HCT116 (cell line): ENCODE data around the gene NAB2. TPM values are rescaled to one million over a fixed set of nuclear protein-coding genes. Genes with fewer than 3 reads are reported as not detected.

ENCODE experiments used
- ATAC-seq: fragments of 200-7000 bp; cut with Tn5 transposase; 2 replicates; pipeline ENCODE4 v1.9.1; 2020; ENCODE audit warnings: mild to moderate bottlenecking, moderate library complexity
- BruUV-seq: library from RNA; stranded (reverse); fragments of 400-500 nt; replicated peaks from 2 replicates; lab custom pipeline; 2021; lab: Mats Ljungman, UMichigan
- CTCF ChIA-PET: fragments of 300-600 bp; sonication (Branson Sonifier 250); formaldehyde crosslinking; loops from one replicate; lab custom pipeline; 2021; ENCODE audit warnings: antibody characterized with exemption; lab: Charles Lee
- POLR2A ChIA-PET: fragments of 300-600, 350-600 bp; sonication (Branson Sonifier 250); formaldehyde crosslinking; loops from one replicate; lab custom pipeline; 2021; ENCODE audit warnings: antibody characterized with exemption; lab: Charles Lee
- RAD21 ChIA-PET, 2 experiments: fragments of 300-600 bp; sonication (Branson Sonifier 250); formaldehyde crosslinking; loops; one replicate each; lab custom pipeline; 2023; ENCODE audit warnings: low total read pairs in 2 of 2; ENCODE audit not compliant: uncharacterized antibody in 2 of 2, unreplicated experiment in 2 of 2, low non-redundant PET in 1 of 2; lab: Charles Lee
- DNase-seq: peaks from one replicate; pipeline ENCODE4 v3.0.0-alpha.2; 2010; ENCODE audit warnings: low read depth, low spot score
- H2AFZ ChIP-seq: fragments of 200-600 bp; shearing (Covaris generic), sonication (generic); 2 replicates; pipeline ENCODE4 v1.6.1; 2017; ENCODE audit warnings: low read depth, mixed run types, mixed read lengths, antibody characterized with exemption, low read length; ENCODE audit not compliant: poor library complexity, severe bottlenecking
- H3K27ac ChIP-seq: 2 replicates; pipeline ENCODE4 v1.5.1; 2012; ENCODE audit warnings: low read depth, low read length
- H3K27me3 ChIP-seq: fragments of 200-600 bp; sonication (generic); 2 replicates; pipeline ENCODE4 v1.6.1; 2016; ENCODE audit warnings: mixed run types, low read length, mixed read lengths; ENCODE audit not compliant: insufficient read depth
- H3K36me3 ChIP-seq, 2 experiments: fragments of 200-500 bp in 1 of 2; fragments of 200-600 bp in 1 of 2; sonication (Bioruptor generic) in 1 of 2; sonication (generic) in 1 of 2; 2 replicates each; pipeline versions ENCODE4 v1.5.1 to v1.6.1; 2014 to 2016; ENCODE audit warnings: low read length in 2 of 2, inconsistent platforms in 1 of 2, mixed read lengths in 1 of 2, mixed run types in 1 of 2; ENCODE audit not compliant: insufficient read depth in 2 of 2, control insufficient read depth in 1 of 2
- H3K4me1 ChIP-seq, 2 experiments: fragments of 200-600 bp in 1 of 2; sonication (generic) in 1 of 2; 2 replicates each; pipeline versions ENCODE4 v1.5.1 to v1.6.1; 2012 to 2017; ENCODE audit warnings: low read length in 2 of 2, inconsistent platforms in 1 of 2, mild to moderate bottlenecking in 1 of 2, mixed read lengths in 1 of 2, mixed run types in 1 of 2, moderate library complexity in 1 of 2; ENCODE audit not compliant: insufficient read depth in 2 of 2, control insufficient read depth in 1 of 2
- H3K4me2 ChIP-seq: fragments of 200-600 bp; sonication (generic); 2 replicates; pipeline ENCODE4 v1.6.1; 2017; ENCODE audit warnings: mixed run types, low read length, mixed read lengths
- H3K4me3 ChIP-seq, 2 experiments: fragments of 200-600 bp in 1 of 2; sonication (generic) in 1 of 2; replicated peaks in 1 of 2; 2 replicates each; pipeline ENCODE4 v1.5.1; 2011 to 2016; ENCODE audit warnings: low read length in 2 of 2, control low read depth in 1 of 2, low read depth in 1 of 2, mild to moderate bottlenecking in 1 of 2, mixed read lengths in 1 of 2, mixed run types in 1 of 2
- H3K79me2 ChIP-seq: fragments of 200-600 bp; sonication (generic); 2 replicates; pipeline ENCODE4 v1.6.1; 2017; ENCODE audit warnings: mild to moderate bottlenecking, mixed run types, low read length, moderate library complexity, mixed read lengths; ENCODE audit not compliant: insufficient read depth
- H3K9ac ChIP-seq: fragments of 200-600 bp; sonication (generic); 2 replicates; pipeline ENCODE4 v1.6.1; 2016; ENCODE audit warnings: low read length, mixed read lengths
- H3K9me2 ChIP-seq: fragments of 200-600 bp; sonication (generic), shearing (Covaris generic); 2 replicates; pipeline ENCODE4 v1.6.1; 2017; ENCODE audit warnings: mixed run types, mild to moderate bottlenecking, moderate library complexity; ENCODE audit not compliant: insufficient read depth
- H3K9me3 ChIP-seq, 2 experiments: fragments of 200-500 bp in 1 of 2; fragments of 200-600 bp in 1 of 2; sonication (Bioruptor generic) in 1 of 2; sonication (generic) in 1 of 2; 2 replicates each; pipeline ENCODE4 v1.6.1; 2014 to 2017; ENCODE audit warnings: low read length in 2 of 2, mixed read lengths in 2 of 2, inconsistent platforms in 1 of 2, low read depth in 1 of 2, mild to moderate bottlenecking in 1 of 2, mixed run types in 1 of 2, moderate library complexity in 1 of 2; ENCODE audit not compliant: control insufficient read depth in 1 of 2, insufficient read depth in 1 of 2
- H4K20me1 ChIP-seq: fragments of 200-600 bp; sonication (generic), shearing (Covaris generic); 2 replicates; pipeline ENCODE4 v1.6.1; 2017; ENCODE audit warnings: mixed run types, mild to moderate bottlenecking, moderate library complexity; ENCODE audit not compliant: insufficient read depth
- CEBPB ChIP-seq: IDR thresholded peaks from 2 replicates; pipeline ENCODE4 v1.6.1; 2012; ENCODE audit warnings: low read depth
- EGR1 ChIP-seq: IDR thresholded peaks from 2 replicates; pipeline ENCODE4 v1.6.1; 2012; ENCODE audit warnings: low read depth
- ELF1 ChIP-seq: IDR thresholded peaks from 2 replicates; pipeline ENCODE4 v1.6.1; 2012; ENCODE audit warnings: low read depth, borderline replicate concordance
- EZH2 ChIP-seq: fragments of 200-600 bp; sonication (generic); IDR thresholded peaks from 2 replicates; pipeline ENCODE4 v1.6.1; 2017; ENCODE audit warnings: antibody characterized with exemption, mixed run types
- EZH2phosphoT487 ChIP-seq: fragments of 200-600 bp; IDR thresholded peaks from 2 replicates; pipeline ENCODE4 v1.6.1; 2018; ENCODE audit warnings: antibody characterized with exemption, borderline replicate concordance
- JUND ChIP-seq: IDR thresholded peaks from 2 replicates; pipeline ENCODE4 v1.6.1; 2012
- POLR2A ChIP-seq: IDR thresholded peaks from 2 replicates; pipeline ENCODE4 v1.7.0; 2011; ENCODE audit warnings: borderline replicate concordance; ENCODE audit not compliant: insufficient read depth, insufficient read length; ENCODE audit errors: extremely low read depth
- POLR2AphosphoS5 ChIP-seq: IDR thresholded peaks from 2 replicates; pipeline ENCODE4 v1.6.1; 2011; ENCODE audit warnings: mild to moderate bottlenecking, low read depth, low read length, moderate library complexity
- RAD21 ChIP-seq: IDR thresholded peaks from 2 replicates; pipeline ENCODE4 v1.6.1; 2012; ENCODE audit warnings: low read depth, mild to moderate bottlenecking
- REST ChIP-seq: IDR thresholded peaks from 2 replicates; pipeline ENCODE4 v1.6.1; 2012; ENCODE audit warnings: low read depth
- SIN3A ChIP-seq: IDR thresholded peaks from 2 replicates; pipeline ENCODE4 v1.6.1; 2012; ENCODE audit warnings: low read depth
- SRF ChIP-seq: IDR thresholded peaks from 2 replicates; pipeline ENCODE4 v1.6.1; 2012; ENCODE audit warnings: low read depth
- TCF7L2 ChIP-seq: IDR thresholded peaks from 2 replicates; pipeline ENCODE4 v1.7.0; 2011; ENCODE audit warnings: borderline replicate concordance, inconsistent platforms; ENCODE audit not compliant: insufficient read depth, insufficient read length; ENCODE audit errors: extremely low read depth
- YY1 ChIP-seq: IDR thresholded peaks from 2 replicates; pipeline ENCODE4 v1.6.1; 2011; ENCODE audit warnings: low read length, low read depth, moderate library complexity, mild to moderate bottlenecking; ENCODE audit not compliant: insufficient replicate concordance; ENCODE audit errors: extremely low read depth
- ZFX ChIP-seq: fragments of 450-650 bp; IDR thresholded peaks from 2 replicates; pipeline ENCODE4 v1.6.1; 2017
- ZNF274 ChIP-seq: fragments of 200-500 bp; sonication (Bioruptor generic); IDR thresholded peaks from 2 replicates; pipeline ENCODE4 v1.6.1; 2014; ENCODE audit warnings: mild to moderate bottlenecking, low read depth, low read length, inconsistent platforms
- intact Hi-C: fragments of 100-400 bp; cut with micrococcal nuclease; formaldehyde crosslinking; loops from 2 replicates; pipeline ENCODE4 v1.10.0; 2022
- total RNA-seq: library from RNA; stranded (reverse); gene quantifications from one replicate; pipeline ENCODE4 v1.2.1, GENCODE V29; 2021; ENCODE audit not compliant: unreplicated experiment
- TF ChIP-seq, protein P1 (sequence below): IDR thresholded peaks from 2 replicates; pipeline ENCODE4 v1.6.1; 2012
- TF ChIP-seq, protein P2 (sequence below): IDR thresholded peaks from 2 replicates; pipeline ENCODE4 v1.6.1; 2011; ENCODE audit warnings: mild to moderate bottlenecking, low read length, moderate library complexity; ENCODE audit not compliant: insufficient replicate concordance; ENCODE audit errors: extremely low read depth
- TF ChIP-seq, protein P3 (sequence below), 3 experiments: fragments of 200-600 bp in 1 of 3; sonication (generic) in 1 of 3; IDR thresholded peaks in 2 of 3; conservative IDR thresholded peaks in 1 of 3; 2 replicates each; pipeline ENCODE4 v1.5.1; 2012 to 2017; ENCODE audit warnings: low read depth in 2 of 3, low read length in 2 of 3, antibody characterized with exemption in 1 of 3, borderline replicate concordance in 1 of 3, control low read depth in 1 of 3, mild to moderate bottlenecking in 1 of 3, mixed read lengths in 1 of 3, mixed run types in 1 of 3, moderate library complexity in 1 of 3; ENCODE audit not compliant: insufficient read depth in 1 of 3

The NAB2 gene
- total RNA-seq, 1 experiment from 2014 or later = 77.1 TPM

DNA sequence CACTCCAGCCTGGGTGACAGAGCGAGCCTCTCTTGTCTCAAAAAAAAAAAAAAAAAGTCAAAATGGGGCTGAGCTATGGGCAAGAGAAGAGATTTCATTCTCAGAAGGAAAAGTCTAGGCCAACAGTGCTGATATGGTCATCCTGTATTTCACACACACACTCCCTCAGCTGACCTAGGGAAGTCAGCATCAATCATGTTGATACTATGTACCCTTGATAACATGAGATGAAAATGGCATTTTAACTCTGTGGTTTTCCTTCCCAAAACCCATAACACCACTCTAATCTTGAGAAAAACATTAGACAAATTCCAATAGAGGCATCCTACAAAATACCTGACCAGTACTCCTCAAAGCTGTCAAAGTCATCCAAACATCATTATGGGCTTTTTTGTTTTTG, 8.1 kb upstream of the NAB2 start:
- Histone ChIP-seq H3K4me2 (no peak overlapping the region), H3K36me3 (no peaks in the 10 kb centered on the region), H3K9ac (no peak overlapping the region), H3K9me2 (no peaks in the 10 kb centered on the region), H2AFZ (no peak overlapping the region)
- RAD21 ChIA-PET = interaction anchor here in 1 of 2 experiments (0.7 kb wide), 1 partner anchor 28 kb away, joined by 3 read pairs; no protein-coding TSS in a partner anchor
- POLR2A ChIA-PET = interaction anchor here (3.6 kb wide), 1 partner anchor 15 kb away, joined by 32 read pairs; no protein-coding TSS in a partner anchor
- no peak for TF ChIP-seq RAD21
- no peak for TF ChIP-seq ZNF274
- no peak for TF ChIP-seq JUND
- TF ChIP-seq, protein P1, sequence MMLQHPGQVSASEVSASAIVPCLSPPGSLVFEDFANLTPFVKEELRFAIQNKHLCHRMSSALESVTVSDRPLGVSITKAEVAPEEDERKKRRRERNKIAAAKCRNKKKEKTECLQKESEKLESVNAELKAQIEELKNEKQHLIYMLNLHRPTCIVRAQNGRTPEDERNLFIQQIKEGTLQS = no peak
- no peak for TF ChIP-seq SIN3A
- no peak for TF ChIP-seq EGR1
- no peak for TF ChIP-seq EZH2phosphoT487
- TF ChIP-seq EZH2 = no peak
- no peak for TF ChIP-seq SRF
- TF ChIP-seq TCF7L2 = no peak
- TF ChIP-seq YY1 = no peak
- TF ChIP-seq, protein P2, sequence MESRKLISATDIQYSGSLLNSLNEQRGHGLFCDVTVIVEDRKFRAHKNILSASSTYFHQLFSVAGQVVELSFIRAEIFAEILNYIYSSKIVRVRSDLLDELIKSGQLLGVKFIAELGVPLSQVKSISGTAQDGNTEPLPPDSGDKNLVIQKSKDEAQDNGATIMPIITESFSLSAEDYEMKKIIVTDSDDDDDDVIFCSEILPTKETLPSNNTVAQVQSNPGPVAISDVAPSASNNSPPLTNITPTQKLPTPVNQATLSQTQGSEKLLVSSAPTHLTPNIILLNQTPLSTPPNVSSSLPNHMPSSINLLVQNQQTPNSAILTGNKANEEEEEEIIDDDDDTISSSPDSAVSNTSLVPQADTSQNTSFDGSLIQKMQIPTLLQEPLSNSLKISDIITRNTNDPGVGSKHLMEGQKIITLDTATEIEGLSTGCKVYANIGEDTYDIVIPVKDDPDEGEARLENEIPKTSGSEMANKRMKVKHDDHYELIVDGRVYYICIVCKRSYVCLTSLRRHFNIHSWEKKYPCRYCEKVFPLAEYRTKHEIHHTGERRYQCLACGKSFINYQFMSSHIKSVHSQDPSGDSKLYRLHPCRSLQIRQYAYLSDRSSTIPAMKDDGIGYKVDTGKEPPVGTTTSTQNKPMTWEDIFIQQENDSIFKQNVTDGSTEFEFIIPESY = no peak
- TF ChIP-seq, protein P3, sequence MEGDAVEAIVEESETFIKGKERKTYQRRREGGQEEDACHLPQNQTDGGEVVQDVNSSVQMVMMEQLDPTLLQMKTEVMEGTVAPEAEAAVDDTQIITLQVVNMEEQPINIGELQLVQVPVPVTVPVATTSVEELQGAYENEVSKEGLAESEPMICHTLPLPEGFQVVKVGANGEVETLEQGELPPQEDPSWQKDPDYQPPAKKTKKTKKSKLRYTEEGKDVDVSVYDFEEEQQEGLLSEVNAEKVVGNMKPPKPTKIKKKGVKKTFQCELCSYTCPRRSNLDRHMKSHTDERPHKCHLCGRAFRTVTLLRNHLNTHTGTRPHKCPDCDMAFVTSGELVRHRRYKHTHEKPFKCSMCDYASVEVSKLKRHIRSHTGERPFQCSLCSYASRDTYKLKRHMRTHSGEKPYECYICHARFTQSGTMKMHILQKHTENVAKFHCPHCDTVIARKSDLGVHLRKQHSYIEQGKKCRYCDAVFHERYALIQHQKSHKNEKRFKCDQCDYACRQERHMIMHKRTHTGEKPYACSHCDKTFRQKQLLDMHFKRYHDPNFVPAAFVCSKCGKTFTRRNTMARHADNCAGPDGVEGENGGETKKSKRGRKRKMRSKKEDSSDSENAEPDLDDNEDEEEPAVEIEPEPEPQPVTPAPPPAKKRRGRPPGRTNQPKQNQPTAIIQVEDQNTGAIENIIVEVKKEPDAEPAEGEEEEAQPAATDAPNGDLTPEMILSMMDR (IDR thresholded peaks at IDR 0.05 in 2 of 3, conservative IDR thresholded peaks at IDR 0.05 in 1 of 3; ENCODE audit: borderline replicate concordance in 1 of 3, insufficient read depth in 1 of 3, low read depth in 2 of 3, low read length in 2 of 3) = no peak
- TF ChIP-seq CEBPB = no peak
- no peak for TF ChIP-seq POLR2AphosphoS5
- no peak for TF ChIP-seq POLR2A
- no peak for TF ChIP-seq ZFX
- no peak for TF ChIP-seq ELF1
- no peak for TF ChIP-seq REST
- TF ChIP-seq, all 23 proteins: peak for 0
- Histone ChIP-seq H3K79me2 (peaks cover 21% of the 10 kb centered on the region), H3K4me3 (no peak overlapping the region), H3K9me3 (no peaks in the 10 kb centered on the region), H4K20me1 (no peaks in the 10 kb centered on the region), H3K4me1 (peaks cover 18 to 26% of the 10 kb centered on the region in 2 experiments), H3K27me3 (no peaks in the 10 kb centered on the region), H3K27ac (no peak overlapping the region)
- no peak for ATAC-seq
- DNase-seq = no peak
- CTCF ChIA-PET = interaction anchor here (1.4 kb wide), 1 partner anchor 445 kb away, joined by 3 read pairs; no protein-coding TSS in a partner anchor
- intact Hi-C loops = no loop called here
- BruUV-seq = no TSS peak
